Measurements from ENCODE around the gene ADGRF1. TPM values are rescaled to one million over a fixed set of nuclear protein-coding genes. Genes with fewer than 3 reads are reported as not detected.

ADGRF1 gene
- total RNA-seq, 2 experiments from 2014 or later: not detected

DNA sequence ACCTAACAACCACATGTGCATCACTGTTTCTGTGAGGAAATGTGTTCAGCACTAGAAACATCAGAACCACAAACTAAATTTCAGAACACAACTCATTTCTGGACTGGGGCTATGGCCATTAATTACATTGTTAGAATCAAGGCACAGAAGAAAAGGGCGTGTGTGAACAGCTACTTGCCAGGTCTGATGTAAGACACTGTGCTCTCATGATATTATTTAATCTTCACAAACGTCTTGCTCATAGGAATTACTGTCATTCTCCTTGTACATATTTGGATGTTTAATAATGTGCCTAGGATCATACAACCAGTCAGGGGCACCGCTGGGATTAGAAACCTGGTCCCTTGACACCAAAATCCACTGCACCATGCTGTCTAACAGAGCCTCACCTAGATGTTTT, 14.8 kb downstream of the ADGRF1 start:
- ChIA-PET POLR2A (no interaction called here), CTCF (no interaction called here)
- no peaks in the 10 kb centered on the region for H3K36me3 Mint-ChIP-seq (ENCODE audit: low read depth)
- H3K9me3 Mint-ChIP-seq: no peaks in the 10 kb centered on the region
- no peak overlapping the region for H3K27ac Mint-ChIP-seq
- no peak overlapping the region for H3K4me3 Mint-ChIP-seq
- H3K4me1 Mint-ChIP-seq: no peaks in the 10 kb centered on the region
- DNase-seq: no peak
- no peaks in the 10 kb centered on the region for H3K27me3 Mint-ChIP-seq

DNA sequence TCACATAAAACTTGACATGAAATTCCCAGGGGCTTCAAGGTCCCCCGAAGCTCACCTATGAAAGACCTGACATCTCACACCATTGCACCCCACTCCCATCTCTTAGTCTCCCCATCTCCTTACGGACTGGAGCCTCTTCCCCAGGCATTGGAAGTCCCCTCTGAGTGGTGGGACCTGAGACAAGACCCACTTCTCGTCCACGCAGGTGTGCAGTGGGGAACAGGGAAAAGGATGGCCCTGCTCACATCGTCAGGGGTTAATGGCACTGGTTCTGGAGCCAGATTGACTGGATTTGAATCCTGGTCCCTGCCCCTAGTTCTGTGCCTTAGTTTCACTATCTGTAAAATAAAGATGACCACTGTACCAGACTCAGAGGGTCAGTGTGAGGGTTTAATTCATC, 15.5 kb downstream of the ADGRF1 start:
- Mint-ChIP-seq H3K9me3 (no peaks in the 10 kb centered on the region), H3K27me3 (no peaks in the 10 kb centered on the region), H3K4me1 (no peaks in the 10 kb centered on the region), H3K36me3 (ENCODE audit: low read depth) (no peaks in the 10 kb centered on the region), H3K4me3 (no peak overlapping the region), H3K27ac (no peak overlapping the region)
- POLR2A ChIA-PET: no interaction called here
- DNase-seq: no peak
- CTCF ChIA-PET: no interaction called here

DNA sequence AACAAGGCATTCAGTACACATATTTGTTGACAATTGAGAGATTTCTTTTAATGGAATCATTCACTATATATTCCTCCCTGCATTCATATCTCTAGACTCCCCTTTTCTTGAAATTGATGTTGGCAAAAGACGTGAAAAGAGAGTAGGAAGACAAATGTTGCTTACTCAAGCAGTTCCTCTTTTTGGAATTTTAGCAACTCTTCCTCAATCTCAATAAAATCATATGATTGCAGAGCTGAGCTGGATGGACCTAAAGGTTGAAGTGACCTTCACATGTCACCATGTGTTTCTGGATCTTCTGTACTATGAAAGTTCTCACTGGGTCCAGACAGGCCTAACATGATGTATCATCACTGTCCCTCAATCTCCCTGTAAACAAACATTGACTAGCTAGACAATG, 18.6 kb downstream of the ADGRF1 start:
- Mint-ChIP-seq H3K9me3 (no peaks in the 10 kb centered on the region), H3K27ac (no peak overlapping the region), H3K4me1 (no peaks in the 10 kb centered on the region), H3K36me3 (ENCODE audit: low read depth) (no peaks in the 10 kb centered on the region), H3K4me3 (no peak overlapping the region), H3K27me3 (no peaks in the 10 kb centered on the region)
- ChIA-PET CTCF (interaction anchor here (0.5 kb wide), 1 partner anchor 355 kb away, joined by 4 read pairs; no protein-coding TSS in a partner anchor), POLR2A (no interaction called here)
- DNase-seq: no peak

DNA sequence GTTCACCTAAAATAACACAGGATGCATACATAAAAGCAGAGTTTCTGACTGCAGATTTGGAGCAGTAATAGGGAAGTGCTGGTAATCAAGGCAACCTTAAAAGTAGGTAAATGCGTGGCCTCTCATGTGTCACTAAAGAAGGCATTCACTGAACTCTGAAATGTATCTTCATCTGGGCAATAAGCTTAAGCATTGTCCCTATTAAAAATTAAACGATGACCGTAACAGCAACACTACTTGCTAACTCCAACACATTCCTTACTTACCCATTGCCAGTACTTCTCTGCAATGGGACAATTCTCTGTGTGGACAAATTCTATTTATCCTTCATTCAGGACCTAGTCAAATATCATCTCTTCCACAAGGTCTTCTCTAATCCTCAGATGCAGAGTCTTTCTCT, 19.9 kb downstream of the ADGRF1 start:
- no peaks in the 10 kb centered on the region for H3K4me1 Mint-ChIP-seq
- no peaks in the 10 kb centered on the region for H3K9me3 Mint-ChIP-seq
- H3K36me3 Mint-ChIP-seq (ENCODE audit: low read depth): no peaks in the 10 kb centered on the region
- no peak overlapping the region for H3K27ac Mint-ChIP-seq
- ChIA-PET CTCF (no interaction called here), POLR2A (no interaction called here)
- H3K4me3 Mint-ChIP-seq: no peak overlapping the region
- no peak for DNase-seq
- H3K27me3 Mint-ChIP-seq: no peaks in the 10 kb centered on the region

DNA sequence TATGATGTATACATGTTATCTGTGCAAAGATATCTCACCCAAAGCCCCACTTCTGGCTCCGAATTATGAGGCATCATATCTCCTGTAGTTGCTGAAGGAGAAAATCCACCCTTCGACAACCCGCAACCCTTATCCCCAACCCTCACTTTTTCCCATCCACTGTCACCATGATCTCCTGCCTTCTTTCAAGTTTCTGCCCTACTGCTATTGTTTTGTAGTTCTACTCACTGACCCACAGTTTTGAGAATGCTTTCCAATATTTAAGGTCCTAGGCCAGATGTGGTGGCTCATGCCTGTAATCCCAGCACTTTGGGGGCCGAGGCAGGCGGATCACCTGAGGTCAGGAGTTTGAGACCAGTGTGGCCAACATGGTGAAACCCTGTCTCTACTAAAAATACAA, 22.2 kb downstream of the ADGRF1 start:
- DNase-seq: no peak
- Mint-ChIP-seq H3K36me3 (ENCODE audit: low read depth) (no peaks in the 10 kb centered on the region), H3K9me3 (no peaks in the 10 kb centered on the region), H3K4me3 (no peak overlapping the region), H3K27me3 (no peaks in the 10 kb centered on the region), H3K4me1 (no peaks in the 10 kb centered on the region), H3K27ac (no peak overlapping the region)
- ChIA-PET CTCF (no interaction called here), POLR2A (no interaction called here)

DNA sequence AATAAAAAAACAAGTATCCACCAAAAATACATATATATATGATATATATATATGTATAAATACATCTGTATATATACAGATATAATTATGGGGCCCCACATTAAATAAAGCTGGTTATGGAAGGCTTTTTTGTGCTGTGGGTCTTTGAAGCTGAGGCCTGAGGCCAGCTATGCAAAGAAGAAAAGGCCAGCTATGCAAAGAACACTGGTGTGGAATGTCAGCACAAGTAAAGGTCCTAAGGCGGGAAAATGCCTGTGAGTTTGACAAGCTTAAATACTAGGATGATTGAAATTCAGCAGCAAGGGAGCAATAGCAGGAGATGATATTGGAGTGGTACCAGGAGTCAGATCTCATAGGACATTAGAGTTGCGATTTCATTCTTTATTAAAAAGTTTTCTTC, 25.2 kb downstream of the ADGRF1 start:
- no peak overlapping the region for H3K4me3 Mint-ChIP-seq
- no peak for DNase-seq
- CTCF ChIA-PET: no interaction called here

DNA sequence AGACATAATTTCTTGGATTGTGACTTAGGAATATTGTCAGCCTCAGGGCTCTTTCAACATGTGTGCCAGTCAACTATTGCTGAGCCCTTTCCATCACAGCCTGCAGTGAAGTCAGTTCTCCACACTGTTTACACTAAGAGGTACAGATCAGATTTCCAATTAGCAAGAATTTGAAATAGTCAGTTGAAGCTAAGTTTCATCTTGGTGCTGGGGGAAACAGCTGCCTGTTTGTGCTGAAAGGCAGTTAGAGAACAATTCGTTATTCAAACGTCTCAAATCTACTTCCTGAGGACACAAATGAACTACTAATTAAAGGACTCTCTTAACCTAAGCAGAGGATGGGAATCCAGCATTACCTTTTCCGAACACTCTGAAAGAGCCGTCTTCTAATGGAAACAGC, 25.9 kb downstream of the ADGRF1 start:
- no peak overlapping the region for H3K4me3 Mint-ChIP-seq
- POLR2A ChIA-PET: no interaction called here
- peaks cover 2% of the 10 kb centered on the region for H3K9me3 Mint-ChIP-seq
- DNase-seq: no peak
- no peaks in the 10 kb centered on the region for H3K27me3 Mint-ChIP-seq
- H3K27ac Mint-ChIP-seq: no peak overlapping the region
- no peaks in the 10 kb centered on the region for H3K4me1 Mint-ChIP-seq
- H3K36me3 Mint-ChIP-seq (ENCODE audit: low read depth): no peaks in the 10 kb centered on the region
- CTCF ChIA-PET: interaction anchor here (1.0 kb wide), 1 partner anchor 75 kb away, joined by 4 read pairs; no protein-coding TSS in a partner anchor

More for the DNA sequence above, 25.2 kb downstream of the ADGRF1 start:
- no peaks in the 10 kb centered on the region for H3K4me1 Mint-ChIP-seq
- peaks cover 2% of the 10 kb centered on the region for H3K9me3 Mint-ChIP-seq
- POLR2A ChIA-PET: no interaction called here
- H3K27ac Mint-ChIP-seq: no peak overlapping the region
- no peaks in the 10 kb centered on the region for H3K27me3 Mint-ChIP-seq
- no peaks in the 10 kb centered on the region for H3K36me3 Mint-ChIP-seq (ENCODE audit: low read depth)

DNA sequence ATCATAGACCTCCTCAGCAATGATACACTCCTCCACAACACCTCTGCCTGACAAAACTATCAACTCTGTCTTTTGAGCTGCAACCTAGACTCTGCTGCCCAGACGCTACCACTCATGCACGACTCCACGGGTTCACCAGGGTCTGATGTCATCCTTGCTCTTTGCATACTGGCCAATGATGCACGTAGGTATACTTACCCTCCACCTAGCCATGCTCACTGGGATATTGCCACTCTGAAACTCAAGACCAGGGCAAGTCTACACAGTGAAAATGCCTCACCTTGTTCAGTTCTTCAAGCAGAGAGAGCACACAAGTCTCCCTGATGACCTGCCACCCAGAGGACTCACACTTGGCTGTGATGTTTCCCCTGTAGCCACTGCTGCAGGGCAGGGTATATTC, 27.7 kb downstream of the ADGRF1 start:
- Mint-ChIP-seq H3K9me3 (peaks cover 2% of the 10 kb centered on the region), H3K4me3 (no peak overlapping the region), H3K27ac (no peak overlapping the region), H3K27me3 (no peaks in the 10 kb centered on the region), H3K4me1 (no peaks in the 10 kb centered on the region), H3K36me3 (ENCODE audit: low read depth) (no peaks in the 10 kb centered on the region)
- DNase-seq: no peak
- CTCF ChIA-PET: no interaction called here
- POLR2A ChIA-PET: no interaction called here

DNA sequence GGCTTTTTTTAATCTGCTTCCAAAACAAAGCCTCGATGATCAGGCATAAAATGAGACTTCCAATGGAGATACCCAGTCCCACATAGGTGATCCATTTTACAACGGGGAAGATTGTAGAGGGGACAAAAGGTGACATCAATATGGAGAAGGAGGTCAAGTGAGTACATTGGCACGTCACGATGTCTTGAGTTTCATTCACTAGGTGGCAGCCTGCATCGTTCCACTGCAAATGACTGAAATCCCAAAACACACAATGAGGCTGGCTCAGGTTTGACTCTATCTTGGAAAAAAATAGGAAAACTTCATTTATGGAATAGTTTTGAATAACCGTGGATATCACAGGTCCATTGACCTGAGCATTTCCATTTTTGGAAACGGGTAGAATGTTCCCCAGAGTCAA, 32.5 kb downstream of the ADGRF1 start:
- POLR2A ChIA-PET: no interaction called here

DNA sequence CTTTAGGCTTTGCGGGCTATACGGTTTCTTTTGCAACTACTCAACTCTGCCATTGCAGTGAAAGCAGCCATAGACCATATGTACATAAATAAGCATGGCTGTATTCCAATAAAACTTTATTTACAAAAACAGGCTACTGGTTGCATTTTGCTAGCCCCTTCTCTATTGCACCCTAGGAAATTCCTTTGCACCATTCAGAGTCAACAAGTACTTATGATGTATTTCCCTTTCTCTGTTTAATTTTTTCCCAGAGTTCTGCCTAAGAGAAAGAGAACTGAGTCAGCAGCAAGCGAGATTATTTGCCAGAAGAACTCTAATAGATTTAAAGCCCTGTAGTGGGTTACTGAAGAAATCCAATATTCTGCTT, 33.8 kb downstream of the ADGRF1 start:
- DNase-seq: no peak
- peaks cover 15% of the 10 kb centered on the region for H3K27me3 Mint-ChIP-seq
- H3K4me3 Mint-ChIP-seq: no peak overlapping the region
- ChIA-PET CTCF (no interaction called here), POLR2A (no interaction called here)
- H3K36me3 Mint-ChIP-seq (ENCODE audit: low read depth): no peaks in the 10 kb centered on the region
- H3K27ac Mint-ChIP-seq: no peak overlapping the region
- H3K4me1 Mint-ChIP-seq: no peaks in the 10 kb centered on the region
- H3K9me3 Mint-ChIP-seq: no peaks in the 10 kb centered on the region

More for the DNA sequence above, 32.5 kb downstream of the ADGRF1 start:
- Mint-ChIP-seq H3K27me3 (peaks cover 6% of the 10 kb centered on the region), H3K4me3 (no peak overlapping the region), H3K36me3 (ENCODE audit: low read depth) (no peaks in the 10 kb centered on the region), H3K4me1 (no peaks in the 10 kb centered on the region), H3K27ac (no peak overlapping the region), H3K9me3 (peaks cover 2% of the 10 kb centered on the region)
- no peak for DNase-seq
- CTCF ChIA-PET: no interaction called here

DNA sequence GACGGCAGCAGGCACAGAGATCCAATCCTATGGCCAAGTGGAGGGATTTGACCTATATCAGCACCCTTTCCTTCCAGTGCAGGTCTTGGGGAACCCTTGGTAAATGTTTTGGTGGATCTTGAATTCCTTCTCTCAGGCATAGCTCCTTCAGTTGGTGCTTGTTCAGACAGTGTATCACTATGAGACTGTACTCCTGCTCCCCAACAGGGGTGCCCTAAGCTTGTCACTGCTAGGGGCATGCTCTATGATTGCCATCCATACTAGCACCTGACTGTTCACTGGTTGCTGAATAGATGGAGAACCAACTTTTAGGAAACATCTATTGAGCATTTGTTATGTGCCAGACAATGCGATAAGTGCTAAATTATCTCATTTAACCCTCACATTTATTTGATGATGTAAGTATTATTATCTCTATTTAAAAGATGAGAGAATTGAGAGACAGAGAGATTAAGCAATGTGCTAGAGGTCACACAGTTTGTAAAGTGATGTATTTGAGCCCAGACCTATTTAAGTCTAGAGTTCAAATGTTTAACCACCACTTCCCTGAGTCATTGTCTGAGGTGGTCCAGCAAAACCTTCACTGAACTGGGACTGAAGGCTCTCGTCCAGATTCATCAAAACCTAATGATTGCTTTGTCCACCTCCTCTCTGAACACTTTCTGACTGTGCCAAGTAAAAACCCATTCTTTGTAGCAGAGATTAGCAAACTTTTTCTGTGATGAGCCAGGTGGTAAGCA, 34.3 kb downstream of the ADGRF1 start:
- no peaks in the 10 kb centered on the region for H3K9me3 Mint-ChIP-seq
- DNase-seq: no peak
- CTCF ChIA-PET: no interaction called here
- no peaks in the 10 kb centered on the region for H3K4me1 Mint-ChIP-seq
- H3K27me3 Mint-ChIP-seq: peaks cover 15% of the 10 kb centered on the region
- H3K36me3 Mint-ChIP-seq (ENCODE audit: low read depth): no peaks in the 10 kb centered on the region
- no peak overlapping the region for H3K27ac Mint-ChIP-seq
- H3K4me3 Mint-ChIP-seq: no peak overlapping the region
- POLR2A ChIA-PET: no interaction called here

DNA sequence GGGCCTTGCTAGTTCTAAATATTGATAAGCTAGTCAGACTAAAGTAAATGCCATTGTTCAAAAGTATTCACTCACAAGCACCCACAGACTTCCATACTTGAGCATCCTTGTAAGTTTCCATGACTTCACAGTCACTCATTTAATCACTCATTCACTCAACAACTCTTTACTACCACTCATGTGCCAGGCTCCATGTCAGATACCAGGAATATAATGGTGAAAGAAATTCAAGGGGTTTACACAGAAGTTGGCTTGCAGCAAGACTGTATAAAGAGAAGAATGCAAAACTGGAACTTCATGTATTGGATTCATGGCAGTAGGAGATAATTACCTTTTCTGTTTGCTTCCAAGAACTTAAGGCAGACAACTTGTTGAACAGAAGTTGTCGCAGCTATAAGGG, 36.6 kb downstream of the ADGRF1 start:
- H3K36me3 Mint-ChIP-seq (ENCODE audit: low read depth): no peaks in the 10 kb centered on the region
- POLR2A ChIA-PET: no interaction called here
- H3K27me3 Mint-ChIP-seq: peaks cover 19% of the 10 kb centered on the region

DNA sequence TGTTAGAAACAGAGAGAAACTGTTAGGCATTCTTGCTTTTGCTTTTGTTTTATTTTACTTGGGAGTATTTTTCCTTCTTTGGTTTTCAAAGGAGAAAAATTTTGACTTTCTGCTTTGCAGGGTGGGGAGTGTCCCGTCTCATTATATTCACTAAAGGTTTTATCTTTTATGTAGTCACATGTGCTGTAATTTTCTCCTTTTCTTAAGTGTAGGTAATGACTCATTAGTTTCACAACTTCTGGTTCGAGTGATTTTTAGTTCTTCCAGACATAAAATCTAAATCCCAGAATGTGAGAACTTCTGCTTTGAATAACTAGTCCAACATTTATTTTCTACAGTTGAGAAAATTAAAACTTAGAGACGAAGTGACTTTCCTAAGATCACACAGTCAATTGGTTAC, 37.7 kb downstream of the ADGRF1 start:
- CTCF ChIA-PET: no interaction called here
- POLR2A ChIA-PET: no interaction called here
- H3K4me3 Mint-ChIP-seq: no peak overlapping the region
- no peaks in the 10 kb centered on the region for H3K9me3 Mint-ChIP-seq
- peaks cover 19% of the 10 kb centered on the region for H3K27me3 Mint-ChIP-seq
- H3K36me3 Mint-ChIP-seq (ENCODE audit: low read depth): no peaks in the 10 kb centered on the region
- no peak overlapping the region for H3K27ac Mint-ChIP-seq
- H3K4me1 Mint-ChIP-seq: no peaks in the 10 kb centered on the region
- no peak for DNase-seq

More for the DNA sequence above, 36.6 kb downstream of the ADGRF1 start:
- H3K4me1 Mint-ChIP-seq: no peaks in the 10 kb centered on the region
- no peak for DNase-seq
- no peak overlapping the region for H3K4me3 Mint-ChIP-seq
- no peaks in the 10 kb centered on the region for H3K9me3 Mint-ChIP-seq
- H3K27ac Mint-ChIP-seq: no peak overlapping the region
- CTCF ChIA-PET: no interaction called here

DNA sequence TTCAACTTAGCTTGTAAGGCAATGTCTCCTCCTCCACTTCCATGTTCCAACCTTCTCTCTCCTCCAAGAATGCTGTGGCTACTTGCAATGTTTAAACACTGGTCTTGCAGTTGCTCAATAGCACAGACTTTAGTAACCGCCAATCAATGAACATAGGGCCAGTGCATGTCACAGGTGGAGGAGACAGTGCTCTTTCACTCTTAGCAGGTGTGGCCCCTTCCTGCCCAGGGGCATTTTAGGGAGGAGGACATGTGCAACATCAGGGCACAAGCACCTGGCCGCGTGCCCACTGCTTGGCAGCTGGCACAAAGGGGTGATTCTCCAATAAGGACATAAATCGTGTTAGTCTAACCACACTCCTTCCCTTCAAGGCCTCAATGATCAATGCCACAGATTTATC, 41.3 kb downstream of the ADGRF1 start:
- Mint-ChIP-seq H3K27ac (no peak overlapping the region), H3K4me3 (no peak overlapping the region)

More for the DNA sequence above, 41.3 kb downstream of the ADGRF1 start:
- no peaks in the 10 kb centered on the region for H3K4me1 Mint-ChIP-seq
- no peaks in the 10 kb centered on the region for H3K9me3 Mint-ChIP-seq
- DNase-seq: no peak
- H3K36me3 Mint-ChIP-seq (ENCODE audit: low read depth): no peaks in the 10 kb centered on the region
- ChIA-PET POLR2A (no interaction called here), CTCF (no interaction called here)
- H3K27me3 Mint-ChIP-seq: peaks cover 21% of the 10 kb centered on the region
